ENCODE measurements around the gene SMARCAL1. TPM values are rescaled to one million over a fixed set of nuclear protein-coding genes. Genes with fewer than 3 reads are reported as not detected.
A peak's percentile ranks its signal among the peaks of the same experiment; 100 is the strongest.

Gene SMARCAL1
- total and polyA plus RNA-seq, 2 of the 13 experiments (the other 11 are each of a cell fraction or from before 2014, with no cell fraction given) = 12.7 to 21.3 TPM

DNA sequence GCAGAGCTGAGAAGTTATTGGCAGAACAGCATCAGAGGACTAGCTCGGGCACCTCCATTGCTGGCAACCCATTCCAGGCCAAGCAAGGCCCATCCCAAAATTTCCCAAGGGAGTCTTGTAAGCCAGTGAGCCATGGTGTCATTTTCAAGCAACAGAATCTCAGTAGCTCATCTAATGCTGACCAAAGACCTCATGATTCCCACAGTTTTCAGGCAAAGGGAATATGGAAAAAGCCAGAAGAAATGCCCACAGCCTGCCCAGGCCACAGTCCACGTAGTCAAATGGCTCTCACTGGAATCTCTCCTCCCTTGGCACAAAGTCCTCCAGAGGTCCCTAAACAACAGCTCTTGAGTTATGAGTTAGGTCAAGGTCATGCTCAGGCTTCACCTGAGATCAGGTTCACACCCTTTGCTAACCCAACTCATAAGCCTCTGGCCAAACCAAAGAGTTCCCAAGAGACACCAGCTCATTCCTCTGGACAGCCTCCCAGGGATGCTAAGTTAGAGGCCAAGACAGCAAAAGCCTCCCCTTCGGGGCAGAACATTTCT, 2.6 kb downstream of the SMARCAL1 start (continued):
- TF ChIP-seq DR1 (CRISPR knock-in tag; IDR thresholded peaks at IDR 0.05) (no peak), RCOR2 (CRISPR knock-in tag; IDR thresholded peaks at IDR 0.05) (no peak), RARG (CRISPR knock-in tag; IDR thresholded peaks at IDR 0.05; ENCODE audit: low read depth) (no peak), BCL6 (CRISPR knock-in tag; IDR thresholded peaks at IDR 0.05) (peak; percentile 20; the same call in 1 of the 2 replicates), EEA1 (CRISPR knock-in tag; IDR thresholded peaks at IDR 0.05; ENCODE audit: borderline replicate concordance) (no peak), EED (CRISPR knock-in tag; IDR thresholded peaks at IDR 0.05) (no peak), ZNF577 (CRISPR knock-in tag; IDR thresholded peaks at IDR 0.05; ENCODE audit: borderline replicate concordance, low read depth) (no peak), HNRNPL (IDR thresholded peaks at IDR 0.05; ENCODE audit: low read depth, low read length) (no peak), ZKSCAN1 (IDR thresholded peaks at IDR 0.05; ENCODE audit: low read length) (no peak), RXRB (CRISPR knock-in tag; IDR thresholded peaks at IDR 0.05; ENCODE audit: borderline replicate concordance) (peak; percentile 54; the same call in 1 of the 2 replicates), FOSL2 (CRISPR knock-in tag; IDR thresholded peaks at IDR 0.05) (no peak), TAF15 (IDR thresholded peaks at IDR 0.05; ENCODE audit: low read depth, low read length, poor library complexity, severe bottlenecking) (no peak), NR2F6 (IDR thresholded peaks at IDR 0.05) (peak; percentile 76), NR2F6 (CRISPR knock-in tag; IDR thresholded peaks at IDR 0.05) (peak; percentile 66), ZFP41 (CRISPR knock-in tag; IDR thresholded peaks at IDR 0.05; ENCODE audit: borderline replicate concordance) (no peak), TP53 (CRISPR knock-in tag; conservative IDR thresholded peaks at IDR 0.05) (no peak)
- TF ChIP-seq, protein P1, sequence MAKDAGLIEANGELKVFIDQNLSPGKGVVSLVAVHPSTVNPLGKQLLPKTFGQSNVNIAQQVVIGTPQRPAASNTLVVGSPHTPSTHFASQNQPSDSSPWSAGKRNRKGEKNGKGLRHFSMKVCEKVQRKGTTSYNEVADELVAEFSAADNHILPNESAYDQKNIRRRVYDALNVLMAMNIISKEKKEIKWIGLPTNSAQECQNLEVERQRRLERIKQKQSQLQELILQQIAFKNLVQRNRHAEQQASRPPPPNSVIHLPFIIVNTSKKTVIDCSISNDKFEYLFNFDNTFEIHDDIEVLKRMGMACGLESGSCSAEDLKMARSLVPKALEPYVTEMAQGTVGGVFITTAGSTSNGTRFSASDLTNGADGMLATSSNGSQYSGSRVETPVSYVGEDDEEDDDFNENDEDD (CRISPR knock-in tag; IDR thresholded peaks at IDR 0.05; ENCODE audit: borderline replicate concordance) = no peak
- TF ChIP-seq, protein P2, sequence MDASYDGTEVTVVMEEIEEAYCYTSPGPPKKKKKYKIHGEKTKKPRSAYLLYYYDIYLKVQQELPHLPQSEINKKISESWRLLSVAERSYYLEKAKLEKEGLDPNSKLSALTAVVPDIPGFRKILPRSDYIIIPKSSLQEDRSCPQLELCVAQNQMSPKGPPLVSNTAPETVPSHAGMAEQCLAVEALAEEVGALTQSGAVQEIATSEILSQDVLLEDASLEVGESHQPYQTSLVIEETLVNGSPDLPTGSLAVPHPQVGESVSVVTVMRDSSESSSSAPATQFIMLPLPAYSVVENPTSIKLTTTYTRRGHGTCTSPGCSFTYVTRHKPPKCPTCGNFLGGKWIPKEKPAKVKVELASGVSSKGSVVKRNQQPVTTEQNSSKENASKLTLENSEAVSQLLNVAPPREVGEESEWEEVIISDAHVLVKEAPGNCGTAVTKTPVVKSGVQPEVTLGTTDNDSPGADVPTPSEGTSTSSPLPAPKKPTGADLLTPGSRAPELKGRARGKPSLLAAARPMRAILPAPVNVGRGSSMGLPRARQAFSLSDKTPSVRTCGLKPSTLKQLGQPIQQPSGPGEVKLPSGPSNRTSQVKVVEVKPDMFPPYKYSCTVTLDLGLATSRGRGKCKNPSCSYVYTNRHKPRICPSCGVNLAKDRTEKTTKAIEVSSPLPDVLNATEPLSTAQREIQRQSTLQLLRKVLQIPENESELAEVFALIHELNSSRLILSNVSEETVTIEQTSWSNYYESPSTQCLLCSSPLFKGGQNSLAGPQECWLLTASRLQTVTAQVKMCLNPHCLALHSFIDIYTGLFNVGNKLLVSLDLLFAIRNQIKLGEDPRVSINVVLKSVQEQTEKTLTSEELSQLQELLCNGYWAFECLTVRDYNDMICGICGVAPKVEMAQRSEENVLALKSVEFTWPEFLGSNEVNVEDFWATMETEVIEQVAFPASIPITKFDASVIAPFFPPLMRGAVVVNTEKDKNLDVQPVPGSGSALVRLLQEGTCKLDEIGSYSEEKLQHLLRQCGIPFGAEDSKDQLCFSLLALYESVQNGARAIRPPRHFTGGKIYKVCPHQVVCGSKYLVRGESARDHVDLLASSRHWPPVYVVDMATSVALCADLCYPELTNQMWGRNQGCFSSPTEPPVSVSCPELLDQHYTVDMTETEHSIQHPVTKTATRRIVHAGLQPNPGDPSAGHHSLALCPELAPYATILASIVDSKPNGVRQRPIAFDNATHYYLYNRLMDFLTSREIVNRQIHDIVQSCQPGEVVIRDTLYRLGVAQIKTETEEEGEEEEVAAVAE (CRISPR knock-in tag; IDR thresholded peaks at IDR 0.05; ENCODE audit: borderline replicate concordance) = no peak
- TF ChIP-seq, protein P3, sequence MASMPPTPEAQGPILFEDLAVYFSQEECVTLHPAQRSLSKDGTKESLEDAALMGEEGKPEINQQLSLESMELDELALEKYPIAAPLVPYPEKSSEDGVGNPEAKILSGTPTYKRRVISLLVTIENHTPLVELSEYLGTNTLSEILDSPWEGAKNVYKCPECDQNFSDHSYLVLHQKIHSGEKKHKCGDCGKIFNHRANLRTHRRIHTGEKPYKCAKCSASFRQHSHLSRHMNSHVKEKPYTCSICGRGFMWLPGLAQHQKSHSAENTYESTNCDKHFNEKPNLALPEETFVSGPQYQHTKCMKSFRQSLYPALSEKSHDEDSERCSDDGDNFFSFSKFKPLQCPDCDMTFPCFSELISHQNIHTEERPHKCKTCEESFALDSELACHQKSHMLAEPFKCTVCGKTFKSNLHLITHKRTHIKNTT (CRISPR knock-in tag; IDR thresholded peaks at IDR 0.05) = no peak
- TF ChIP-seq, protein P4, sequence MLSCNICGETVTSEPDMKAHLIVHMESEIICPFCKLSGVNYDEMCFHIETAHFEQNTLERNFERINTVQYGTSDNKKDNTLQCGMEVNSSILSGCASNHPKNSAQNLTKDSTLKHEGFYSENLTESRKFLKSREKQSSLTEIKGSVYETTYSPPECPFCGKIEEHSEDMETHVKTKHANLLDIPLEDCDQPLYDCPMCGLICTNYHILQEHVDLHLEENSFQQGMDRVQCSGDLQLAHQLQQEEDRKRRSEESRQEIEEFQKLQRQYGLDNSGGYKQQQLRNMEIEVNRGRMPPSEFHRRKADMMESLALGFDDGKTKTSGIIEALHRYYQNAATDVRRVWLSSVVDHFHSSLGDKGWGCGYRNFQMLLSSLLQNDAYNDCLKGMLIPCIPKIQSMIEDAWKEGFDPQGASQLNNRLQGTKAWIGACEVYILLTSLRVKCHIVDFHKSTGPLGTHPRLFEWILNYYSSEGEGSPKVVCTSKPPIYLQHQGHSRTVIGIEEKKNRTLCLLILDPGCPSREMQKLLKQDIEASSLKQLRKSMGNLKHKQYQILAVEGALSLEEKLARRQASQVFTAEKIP (CRISPR knock-in tag; IDR thresholded peaks at IDR 0.05; ENCODE audit: borderline replicate concordance) = no peak
- TF ChIP-seq, protein P5, sequence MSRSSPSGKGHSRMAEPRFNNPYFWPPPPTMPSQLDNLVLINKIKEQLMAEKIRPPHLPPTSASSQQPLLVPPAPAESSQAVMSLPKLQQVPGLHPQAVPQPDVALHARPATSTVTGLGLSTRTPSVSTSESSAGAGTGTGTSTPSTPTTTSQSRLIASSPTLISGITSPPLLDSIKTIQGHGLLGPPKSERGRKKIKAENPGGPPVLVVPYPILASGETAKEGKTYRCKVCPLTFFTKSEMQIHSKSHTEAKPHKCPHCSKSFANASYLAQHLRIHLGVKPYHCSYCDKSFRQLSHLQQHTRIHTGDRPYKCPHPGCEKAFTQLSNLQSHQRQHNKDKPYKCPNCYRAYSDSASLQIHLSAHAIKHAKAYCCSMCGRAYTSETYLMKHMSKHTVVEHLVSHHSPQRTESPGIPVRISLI (CRISPR knock-in tag; IDR thresholded peaks at IDR 0.05; ENCODE audit: borderline replicate concordance) = no peak
